ENCODE results near the gene DAPK2. TPM values are rescaled to one million over a fixed set of nuclear protein-coding genes. Genes with fewer than 3 reads are reported as not detected.

Gene DAPK2
- total RNA-seq, 4 donors from 2014 or later = 15.5 to 112 (median 57.5) TPM

GRCh38 chr15:64001148-64001547, 45.1 kb downstream of the DAPK2 start:
- no peak for TF ChIP-seq CTCF (IDR thresholded peaks at IDR 0.05; ENCODE audit: low read depth)

GRCh38 chr15:64000183-64000951, 45.9 kb downstream of the DAPK2 start:
- TF ChIP-seq CTCF (IDR thresholded peaks at IDR 0.05; ENCODE audit: low read depth) = no peak

GRCh38 chr15:63999177-63999576, 47.1 kb downstream of the DAPK2 start:
- TF ChIP-seq CTCF (IDR thresholded peaks at IDR 0.05; ENCODE audit: low read depth) = no peak

- no peak for TF ChIP-seq CTCF (IDR thresholded peaks at IDR 0.05; ENCODE audit: low read depth)
These were observed 47.8 kb downstream of the DAPK2 start for GRCh38 chr15:63998489-63998888.

DNA sequence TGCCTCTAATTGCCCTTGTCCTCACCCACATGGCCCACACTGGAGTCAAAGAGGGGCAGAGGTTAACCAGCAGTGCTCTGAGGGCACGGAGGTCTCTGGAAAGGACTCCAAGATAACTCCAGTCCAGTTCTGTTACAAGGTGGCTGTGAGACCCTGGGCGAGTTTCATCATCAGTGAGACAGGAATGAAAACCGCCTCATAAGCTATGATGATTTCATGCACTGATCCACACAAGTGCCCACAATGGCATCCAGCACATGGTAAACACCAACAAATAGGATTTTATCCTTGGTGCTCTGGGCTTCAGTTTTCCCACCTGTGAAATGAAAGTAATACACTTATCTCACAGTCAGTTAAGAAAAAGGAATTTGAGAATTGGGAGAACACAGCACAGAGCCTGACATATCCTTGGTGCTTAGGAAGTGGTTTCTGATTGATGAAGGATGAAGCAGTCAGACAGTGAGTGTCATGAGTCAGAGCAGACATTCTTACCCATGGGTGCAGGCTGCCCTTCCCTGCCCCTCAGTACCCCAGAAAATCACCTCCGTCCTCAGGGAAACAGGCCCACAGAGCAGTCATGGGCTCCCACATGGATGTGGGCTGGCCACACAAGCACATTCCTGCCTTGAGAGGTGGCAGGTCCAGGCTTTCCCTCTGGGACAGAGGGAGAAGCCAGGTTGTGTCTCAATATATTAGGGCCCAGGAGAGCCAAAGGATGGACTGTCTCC, 48.4 kb downstream of the DAPK2 start:
- no peak for TF ChIP-seq CTCF (IDR thresholded peaks at IDR 0.05; ENCODE audit: low read depth)

- no peak for TF ChIP-seq CTCF (IDR thresholded peaks at IDR 0.05; ENCODE audit: low read depth)
These were observed 49.4 kb downstream of the DAPK2 start for GRCh38 chr15:63996794-63997357.

- TF ChIP-seq CTCF (IDR thresholded peaks at IDR 0.05; ENCODE audit: low read depth) = no peak
These were observed 50.5 kb downstream of the DAPK2 start for GRCh38 chr15:63995789-63996188.
